Endothelial cell of umbilical vein (primary cell): Measurements from ENCODE around the gene RELL1. TPM values are rescaled to one million over a fixed set of nuclear protein-coding genes. Genes with fewer than 3 reads are reported as not detected.

Experiments used
- BruUV-seq: library from RNA; stranded (reverse); fragments of 400-500 nt; replicated peaks from 2 replicates; lab custom pipeline; 2021; lab: Mats Ljungman, UMichigan
- CTCF ChIA-PET: fragments of 300-600, 350-600 bp; sonication (Branson Sonifier 250); formaldehyde crosslinking; loops from one replicate; lab custom pipeline; 2021; ENCODE audit warnings: antibody characterized with exemption, inconsistent platforms; lab: Charles Lee
- POLR2A ChIA-PET: fragments of 300-600, 350-600 bp; sonication (Branson Sonifier 250); formaldehyde crosslinking; loops from one replicate; lab custom pipeline; 2021; ENCODE audit warnings: antibody characterized with exemption, inconsistent platforms; lab: Charles Lee
- DNase-seq: peaks from one replicate; pipeline ENCODE4 v3.0.0-alpha.2; 2011; ENCODE audit warnings: low read depth, low spot score
- FAIRE-seq: peaks from 2 replicates; lab custom pipeline; 2011; peaks lifted over from hg19 to GRCh38; lab: Jason Lieb, UNC
- H2AFZ ChIP-seq: 2 replicates; pipeline ENCODE4 v1.6.0; 2012; ENCODE audit warnings: low read depth, low read length, control low read depth, inconsistent platforms
- H3K27ac ChIP-seq: 2 replicates; pipeline ENCODE4 v1.5.1; 2011; ENCODE audit warnings: low read depth, mild to moderate bottlenecking, control low read depth, low read length, moderate library complexity; ENCODE audit not compliant: insufficient read depth
- H3K27me3 ChIP-seq, 2 experiments: 2 replicates each; pipeline versions ENCODE4 v1.6.0 to v1.6.1; 2011; ENCODE audit warnings: low read length in 2 of 2, mixed read lengths in 1 of 2; ENCODE audit not compliant: control insufficient read depth in 2 of 2, insufficient read depth in 2 of 2
- H3K36me3 ChIP-seq, 2 experiments: 2 replicates in 1 of 2; 3 replicates in 1 of 2; pipeline ENCODE4 v1.5.1; 2011; ENCODE audit warnings: low read length in 2 of 2, mild to moderate bottlenecking in 1 of 2, moderate library complexity in 1 of 2; ENCODE audit not compliant: control insufficient read depth in 2 of 2, insufficient read depth in 2 of 2; ENCODE audit errors: extremely low read depth in 1 of 2
- H3K4me1 ChIP-seq: 3 replicates; pipeline ENCODE4 v1.5.1; 2011; ENCODE audit warnings: mild to moderate bottlenecking, low read length; ENCODE audit not compliant: control insufficient read depth, insufficient read depth; ENCODE audit errors: extremely low read depth
- H3K4me2 ChIP-seq: 2 replicates; pipeline ENCODE4 v1.6.1; 2011; ENCODE audit warnings: low read length, control low read depth, mixed read lengths; ENCODE audit not compliant: insufficient read depth
- H3K4me3 ChIP-seq, 3 experiments: fragments of 200-600 bp in 1 of 3; sonication (generic), shearing (Covaris generic) in 1 of 3; replicated peaks in 1 of 3; 2 replicates each; pipeline ENCODE4 v1.5.1; 2011 to 2016; ENCODE audit warnings: control low read depth in 3 of 3, low read length in 3 of 3, mild to moderate bottlenecking in 2 of 3, inconsistent platforms in 1 of 3, low read depth in 1 of 3, moderate library complexity in 1 of 3; ENCODE audit not compliant: insufficient read depth in 1 of 3
- H3K79me2 ChIP-seq: 2 replicates; pipeline ENCODE4 v1.6.0; 2012; ENCODE audit warnings: low read length, inconsistent platforms; ENCODE audit not compliant: control insufficient read depth, insufficient read depth
- H3K9ac ChIP-seq: replicated peaks from 2 replicates; pipeline ENCODE3; 2011; ENCODE audit warnings: low read length, control low read depth; ENCODE audit not compliant: insufficient read depth; ENCODE audit errors: extremely low read depth
- H3K9me1 ChIP-seq: replicated peaks from 3 replicates; pipeline ENCODE4 v1.6.0; 2011; ENCODE audit warnings: mild to moderate bottlenecking, low read length; ENCODE audit not compliant: control insufficient read depth, insufficient read depth; ENCODE audit errors: extremely low read depth
- H3K9me3 ChIP-seq: replicated peaks from 2 replicates; pipeline ENCODE4 v1.5.1; 2012; ENCODE audit warnings: low read length, inconsistent platforms; ENCODE audit not compliant: control insufficient read depth, insufficient read depth
- H4K20me1 ChIP-seq: replicated peaks from 2 replicates; pipeline ENCODE3; 2011; ENCODE audit warnings: mild to moderate bottlenecking, low read length; ENCODE audit not compliant: control insufficient read depth, insufficient read depth; ENCODE audit errors: extremely low read depth
- EZH2 ChIP-seq: IDR thresholded peaks from 2 replicates; pipeline ENCODE4 v1.6.1; 2012; ENCODE audit warnings: borderline replicate concordance, low read depth, mild to moderate bottlenecking, moderate library complexity, low read length, inconsistent platforms; ENCODE audit not compliant: severe bottlenecking
- FOS ChIP-seq: IDR thresholded peaks from 2 replicates; pipeline ENCODE4 v1.6.1; 2011; ENCODE audit warnings: mild to moderate bottlenecking, low read length, moderate library complexity, borderline replicate concordance; ENCODE audit not compliant: insufficient read depth
- GATA2 ChIP-seq: IDR thresholded peaks from 2 replicates; pipeline ENCODE4 v1.7.0; 2011; ENCODE audit warnings: low read depth, mild to moderate bottlenecking, moderate library complexity, mixed read lengths, low read length; ENCODE audit not compliant: insufficient read length, insufficient read depth
- JUN ChIP-seq: IDR thresholded peaks from 2 replicates; pipeline ENCODE4 v1.6.1; 2011; ENCODE audit warnings: borderline replicate concordance, low read depth; ENCODE audit not compliant: insufficient read length, insufficient read depth
- MYC ChIP-seq: IDR thresholded peaks from one replicate; pipeline ENCODE4 v1.6.1; 2011; ENCODE audit warnings: mild to moderate bottlenecking, low read depth, low read length
- POLR2A ChIP-seq: IDR thresholded peaks from 2 replicates; pipeline ENCODE4 v1.6.1; 2012; ENCODE audit warnings: low read depth, mild to moderate bottlenecking, control low read depth, low read length
- POLR2AphosphoS5 ChIP-seq: IDR thresholded peaks from 2 replicates; pipeline ENCODE4 v1.6.1; 2012; ENCODE audit warnings: low read depth, mild to moderate bottlenecking, control low read depth, low read length, moderate library complexity; ENCODE audit not compliant: insufficient read depth
- dilution Hi-C: fragments of 300-500 bp; cut with MboI; formaldehyde crosslinking; loops from one replicate; pipeline ENCODE4 v1.15.0; 2019; ENCODE audit warnings: low sequenced_read_pairs; ENCODE audit not compliant: extremely low pct_ligation_motif_present
- intact Hi-C: fragments of 100-400 bp; cut with micrococcal nuclease; formaldehyde crosslinking; loops from one replicate; pipeline ENCODE4 v1.10.0; 2022
- polyA plus RNA-seq, 4 experiments: library from polyadenylated mRNA; depleted of rRNA in 3 of 4; stranded (reverse) in 3 of 4; unstranded in 1 of 4; fragments of >200 nt; gene quantifications; 2 replicates each; pipeline versions ENCODE4 v1.2.1 to v1.2.3, GENCODE V29; 2011 to 2012; ENCODE audit warnings: missing spikeins in 1 of 4
- total RNA-seq: library from RNA; stranded (reverse); gene quantifications from 2 replicates; pipeline ENCODE4 v1.2.3, GENCODE V29; 2021
- TF ChIP-seq, protein P1 (sequence below), 2 donors: IDR thresholded peaks; 1 replicate in 1 of 2; 2 replicates in 1 of 2; pipeline ENCODE4 v1.5.1; 2011; ENCODE audit warnings: low read length in 2 of 2, mild to moderate bottlenecking in 2 of 2, moderate library complexity in 2 of 2, control low read depth in 1 of 2, inconsistent platforms in 1 of 2, low read depth in 1 of 2; ENCODE audit not compliant: insufficient read depth in 1 of 2; ENCODE audit errors: extremely low read depth in 1 of 2
- TF ChIP-seq, protein P2 (sequence below): IDR thresholded peaks from 2 replicates; pipeline ENCODE4 v1.6.1; 2011; ENCODE audit not compliant: insufficient read depth, insufficient read length

Gene RELL1
- total and polyA plus RNA-seq, 2 donors (not counting 3 experiments of a cell fraction or from before 2014, with no cell fraction given), result 20.8 to 91.7 TPM

DNA sequence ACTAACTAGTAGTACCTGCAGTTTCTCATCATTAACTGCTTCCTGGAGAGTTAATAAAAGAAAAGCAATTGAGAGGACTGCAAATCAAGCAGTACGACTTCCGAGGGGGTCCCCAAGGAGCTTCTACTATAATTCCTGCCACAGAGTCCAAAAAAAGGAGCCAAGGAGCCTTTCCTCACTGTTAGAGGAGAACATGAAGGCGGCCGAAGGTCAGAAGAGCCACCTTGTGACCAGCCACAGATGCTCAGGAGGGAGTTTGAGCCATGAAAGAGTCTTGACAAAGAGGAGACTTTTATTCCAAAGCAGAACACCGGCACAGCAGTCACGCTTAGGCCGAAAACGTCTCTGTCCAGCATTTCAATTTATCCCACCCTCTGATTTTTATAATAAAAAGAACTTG, 62.2 kb downstream of the RELL1 start:
- Histone ChIP-seq H3K4me2 (no peak overlapping the region), H3K9me1 (no peaks in the 10 kb centered on the region), H3K9me3 (no peaks in the 10 kb centered on the region), H3K36me3 (peaks cover 0 to 6% of the 10 kb centered on the region in 2 experiments), H3K4me1 (peaks cover 8% of the 10 kb centered on the region), H2AFZ (no peak overlapping the region), H3K27ac (no peak overlapping the region), H3K27me3 (no peaks in the 10 kb centered on the region), H4K20me1 (no peaks in the 10 kb centered on the region), H3K9ac (no peak overlapping the region), H3K79me2 (peaks cover 11% of the 10 kb centered on the region), H3K4me3 (no peak overlapping the region)
- ChIA-PET CTCF (interaction anchor here (1.4 to 1.6 kb wide), 2 partner anchors 50 to 178 kb away, joined by 3 to 5 read pairs; no protein-coding TSS in a partner anchor), POLR2A (no interaction called here)
- FAIRE-seq (no peak), DNase-seq (no peak)
- dilution Hi-C loops (no loop called here), intact Hi-C loops (no loop called here)
- no TSS peak for BruUV-seq
- no peak for TF ChIP-seq JUN
- no peak for TF ChIP-seq POLR2A
- no peak for TF ChIP-seq FOS
- TF ChIP-seq, protein P1, sequence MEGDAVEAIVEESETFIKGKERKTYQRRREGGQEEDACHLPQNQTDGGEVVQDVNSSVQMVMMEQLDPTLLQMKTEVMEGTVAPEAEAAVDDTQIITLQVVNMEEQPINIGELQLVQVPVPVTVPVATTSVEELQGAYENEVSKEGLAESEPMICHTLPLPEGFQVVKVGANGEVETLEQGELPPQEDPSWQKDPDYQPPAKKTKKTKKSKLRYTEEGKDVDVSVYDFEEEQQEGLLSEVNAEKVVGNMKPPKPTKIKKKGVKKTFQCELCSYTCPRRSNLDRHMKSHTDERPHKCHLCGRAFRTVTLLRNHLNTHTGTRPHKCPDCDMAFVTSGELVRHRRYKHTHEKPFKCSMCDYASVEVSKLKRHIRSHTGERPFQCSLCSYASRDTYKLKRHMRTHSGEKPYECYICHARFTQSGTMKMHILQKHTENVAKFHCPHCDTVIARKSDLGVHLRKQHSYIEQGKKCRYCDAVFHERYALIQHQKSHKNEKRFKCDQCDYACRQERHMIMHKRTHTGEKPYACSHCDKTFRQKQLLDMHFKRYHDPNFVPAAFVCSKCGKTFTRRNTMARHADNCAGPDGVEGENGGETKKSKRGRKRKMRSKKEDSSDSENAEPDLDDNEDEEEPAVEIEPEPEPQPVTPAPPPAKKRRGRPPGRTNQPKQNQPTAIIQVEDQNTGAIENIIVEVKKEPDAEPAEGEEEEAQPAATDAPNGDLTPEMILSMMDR (IDR thresholded peaks at IDR 0.05; ENCODE audit: extremely low read depth in 1 of 2, insufficient read depth in 1 of 2, low read depth in 1 of 2, low read length in 2 of 2), result no peak
- TF ChIP-seq POLR2AphosphoS5, result no peak
- no peak for TF ChIP-seq GATA2
- TF ChIP-seq, protein P2, sequence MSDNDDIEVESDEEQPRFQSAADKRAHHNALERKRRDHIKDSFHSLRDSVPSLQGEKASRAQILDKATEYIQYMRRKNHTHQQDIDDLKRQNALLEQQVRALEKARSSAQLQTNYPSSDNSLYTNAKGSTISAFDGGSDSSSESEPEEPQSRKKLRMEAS, result no peak
- no peak for TF ChIP-seq EZH2
- no peak for TF ChIP-seq MYC
